SKM-1 treated with dmso at 0.1 percent for 144 hours (cell line): ENCODE measurements around the gene ASB18.

Experiments used
- DNase-seq: peaks from one replicate; lab custom pipeline; 2025; ENCODE audit not compliant: unreplicated experiment; lab: John Stamatoyannopoulos, UW

Gene ASB18

GRCh38 chr2:236164925-236165841, 99.0 kb downstream of the ASB18 start:
- no peak for DNase-seq

DNA sequence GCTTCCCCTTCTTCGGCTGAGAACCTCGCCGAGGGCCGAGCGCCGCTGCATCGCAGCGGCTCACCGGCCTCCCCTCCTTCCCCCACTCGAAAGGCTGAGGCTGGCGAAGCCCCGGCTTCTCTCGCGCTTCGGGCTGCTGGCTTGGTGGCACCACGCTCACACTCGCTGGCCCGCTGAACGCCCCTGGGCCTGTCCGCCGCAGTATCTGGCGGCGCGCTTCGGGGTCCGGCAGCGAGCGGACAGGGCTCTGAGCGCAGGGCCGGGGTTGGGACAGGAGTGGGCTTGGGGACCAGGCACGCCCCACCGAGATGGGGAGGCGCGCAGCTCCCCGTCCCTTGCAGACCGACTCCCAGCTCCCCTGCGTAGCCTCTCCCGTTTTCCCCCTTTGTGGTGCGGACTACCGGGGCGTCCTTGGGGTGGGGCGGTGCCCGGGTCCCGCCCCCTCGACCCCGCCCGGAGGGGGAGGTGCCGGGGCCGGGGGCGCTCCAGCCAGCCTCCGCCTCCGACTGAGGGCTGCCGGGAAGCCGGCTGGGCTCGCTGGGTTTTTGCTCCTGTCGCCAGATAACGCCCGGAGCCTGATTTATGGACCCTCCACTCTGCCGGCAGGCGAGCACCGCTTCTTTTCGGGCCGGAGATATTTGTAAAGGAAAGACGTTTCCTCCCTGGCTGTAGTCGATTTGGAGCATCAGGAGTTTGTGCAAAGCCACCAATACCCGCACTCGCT, 99.8 kb downstream of the ASB18 start:
- DNase-seq, result no peak

DNA sequence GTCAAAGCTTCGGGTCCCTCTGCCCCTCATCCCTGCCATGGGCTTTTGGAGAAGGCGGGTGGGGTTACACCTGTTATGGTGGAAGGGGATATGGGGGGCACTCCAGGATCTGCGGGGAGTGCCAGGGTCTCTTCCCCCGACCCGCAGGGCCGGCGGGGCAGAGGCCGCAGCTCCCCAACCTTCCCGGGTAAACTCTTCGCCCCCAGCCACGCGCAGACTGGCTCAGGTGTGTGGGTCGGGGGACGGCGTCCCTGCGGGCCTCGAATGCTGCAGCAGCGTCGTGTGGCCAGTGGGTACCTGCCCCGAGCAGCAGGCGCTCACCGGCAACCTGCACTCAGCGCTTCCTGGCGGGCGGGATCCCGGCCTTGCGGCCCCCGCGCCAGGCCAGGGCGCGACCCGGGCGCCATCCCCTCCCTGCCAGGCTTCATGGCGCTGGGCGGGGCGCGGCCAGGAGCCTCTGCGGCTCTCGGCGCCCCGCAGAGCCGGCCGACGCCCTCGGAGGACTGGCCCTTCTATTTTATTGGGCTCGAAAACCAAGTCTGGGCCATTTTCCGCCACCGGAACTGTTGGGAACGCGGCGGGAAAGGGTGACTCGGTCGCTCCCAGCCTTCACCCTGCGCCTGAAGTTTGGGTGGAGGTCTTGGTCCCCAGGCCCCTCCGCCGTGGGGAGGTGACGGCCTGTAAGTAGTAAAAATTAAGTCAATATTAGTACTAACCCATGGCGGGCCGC, 100.6 kb downstream of the ASB18 start:
- no peak for DNase-seq

- no peak for DNase-seq
Measured at GRCh38 chr2:236162882-236163470, 101.2 kb downstream of the ASB18 start.

- DNase-seq, result no peak
Measured at GRCh38 chr2:236162031-236162845, 102.0 kb downstream of the ASB18 start.

GRCh38 chr2:236161531-236161930, 102.7 kb downstream of the ASB18 start:
- DNase-seq, result no peak

- no peak for DNase-seq
Measured at GRCh38 chr2:236161082-236161462, 103.1 kb downstream of the ASB18 start.

DNA sequence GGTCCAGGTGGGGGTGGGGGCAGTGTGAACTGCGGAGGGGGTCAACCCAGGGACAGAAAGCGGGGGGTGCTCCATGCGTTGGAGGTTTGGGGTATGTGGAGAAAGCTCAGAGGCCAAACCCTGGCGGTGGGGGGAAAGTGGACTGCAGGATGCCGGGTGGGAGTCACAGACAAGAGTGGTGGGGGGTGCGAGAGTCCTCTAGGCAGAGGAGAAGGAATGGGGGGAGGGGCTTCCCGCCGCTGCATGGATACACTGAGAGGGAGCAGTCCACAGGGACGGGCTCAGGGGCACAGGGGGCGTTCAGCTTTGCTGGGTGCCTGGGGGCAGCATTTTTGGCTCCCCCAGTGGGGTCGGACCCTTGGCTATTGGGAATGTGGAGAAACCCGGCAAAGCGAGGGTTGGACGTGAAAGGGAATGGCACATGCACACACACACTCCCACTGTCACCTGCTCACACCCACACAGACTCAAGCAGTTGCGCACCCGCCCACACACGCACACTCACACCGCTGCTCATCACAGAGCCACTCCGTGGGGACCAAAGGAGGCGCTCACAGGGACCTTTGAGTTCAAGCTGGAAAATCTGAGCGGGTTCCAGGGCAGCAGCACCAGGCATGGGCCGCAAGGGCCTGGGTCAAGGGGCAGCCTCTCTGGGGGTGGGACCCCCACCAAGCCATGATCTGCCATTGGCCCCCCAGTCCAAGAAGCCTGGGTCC, 103.7 kb downstream of the ASB18 start:
- no peak for DNase-seq

DNA sequence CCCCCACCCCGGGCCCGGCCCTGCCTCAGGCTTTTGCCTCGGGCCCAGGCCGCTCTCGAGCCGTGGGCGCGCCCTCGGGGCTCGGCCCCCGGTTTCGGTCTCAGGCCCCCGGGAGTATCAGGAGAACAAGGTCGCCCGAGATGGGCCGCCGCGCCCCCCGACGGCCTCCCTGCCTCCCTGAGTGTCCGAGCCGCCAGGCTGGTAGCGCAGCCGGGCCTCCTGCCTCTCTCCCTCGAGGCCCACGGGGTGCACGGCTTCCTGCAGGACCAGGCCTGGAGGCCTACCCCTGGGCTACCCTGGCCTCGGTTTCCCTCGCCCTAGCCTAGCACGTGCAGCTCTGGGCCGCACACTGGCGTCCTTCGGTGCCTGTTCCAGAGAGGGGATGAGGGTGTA, 104.4 kb downstream of the ASB18 start:
- no peak for DNase-seq

DNA sequence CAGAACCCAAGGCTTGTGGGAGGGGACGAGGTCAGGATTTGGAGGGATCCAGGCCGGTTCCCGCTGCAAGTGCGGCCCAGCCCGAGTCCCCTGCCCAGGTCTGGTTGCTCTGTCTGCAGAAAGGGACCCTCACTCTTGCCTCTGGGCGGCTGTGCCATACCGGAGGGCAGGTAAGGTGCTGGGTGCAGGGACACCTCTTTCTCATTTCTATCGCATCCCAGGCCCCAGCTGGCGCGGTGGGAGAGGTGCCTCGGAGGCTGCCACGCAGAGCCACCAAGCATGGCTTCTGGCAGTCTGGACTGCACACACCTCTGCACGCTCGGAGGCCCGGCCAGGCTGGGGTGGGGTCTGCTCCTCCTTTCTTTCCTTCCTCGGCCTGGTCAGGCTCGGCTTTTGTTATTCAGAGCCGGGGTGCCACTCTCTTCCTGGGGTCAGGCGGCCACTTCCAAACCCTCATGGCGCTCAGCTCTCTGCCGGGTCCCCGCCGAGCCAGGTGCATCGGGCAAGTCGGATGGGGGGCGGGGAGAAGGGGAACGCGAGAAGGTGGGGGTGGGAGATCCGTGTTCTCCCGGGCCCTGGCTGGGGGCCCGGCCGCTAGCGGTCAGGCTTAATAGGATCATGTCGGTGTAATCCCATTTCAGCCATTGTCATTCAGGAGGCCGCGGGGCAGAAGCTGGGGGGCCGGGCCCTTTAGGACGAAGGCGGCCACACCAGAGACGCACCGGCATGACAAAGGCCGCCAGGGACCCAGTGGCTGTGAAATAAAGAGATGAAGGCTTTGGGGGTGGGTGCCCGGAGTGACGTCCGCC, 105.0 kb downstream of the ASB18 start:
- no peak for DNase-seq

GRCh38 chr2:236157815-236158498, 106.2 kb downstream of the ASB18 start:
- no peak for DNase-seq

- no peak for DNase-seq
Measured at GRCh38 chr2:236157366-236157765, 106.8 kb downstream of the ASB18 start.

DNA sequence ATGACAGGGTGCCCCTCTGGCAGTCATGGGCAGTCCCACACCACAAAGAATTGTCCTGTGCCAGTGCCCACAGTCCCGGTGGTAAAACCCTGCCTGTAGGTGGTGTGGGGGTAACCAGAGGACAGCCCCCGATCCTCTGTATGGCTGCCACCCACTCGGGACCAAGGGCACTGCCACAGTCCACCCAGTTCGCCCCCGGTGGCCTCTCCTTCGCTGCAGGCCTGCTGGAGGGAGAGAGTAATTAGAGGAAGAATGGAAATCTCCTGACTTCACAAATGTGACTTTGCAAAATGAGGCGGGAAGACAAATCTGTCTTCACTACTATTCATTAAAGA, 107.4 kb downstream of the ASB18 start:
- DNase-seq, result no peak

GRCh38 chr2:236156095-236156859, 107.9 kb downstream of the ASB18 start:
- DNase-seq, result no peak

DNA sequence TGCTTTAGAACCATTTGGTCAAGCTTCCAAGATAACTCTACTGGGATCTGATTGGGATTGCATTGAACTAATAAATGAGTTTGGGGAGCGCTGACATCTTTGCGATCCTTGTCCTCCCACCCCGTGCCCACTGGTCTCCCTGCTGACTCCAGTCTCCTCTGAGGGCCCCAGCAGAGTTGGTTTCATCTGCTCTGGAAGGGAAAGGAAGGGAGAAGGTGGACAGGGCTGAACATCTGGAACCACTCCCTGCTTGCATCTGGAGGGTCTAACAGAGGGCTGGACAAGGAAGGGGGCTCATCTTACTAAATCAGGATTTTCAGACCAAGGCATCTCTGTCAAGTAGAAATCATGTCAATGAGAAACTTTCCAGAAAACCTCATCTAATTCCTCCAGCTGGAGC, 108.8 kb downstream of the ASB18 start:
- DNase-seq, result no peak

DNA sequence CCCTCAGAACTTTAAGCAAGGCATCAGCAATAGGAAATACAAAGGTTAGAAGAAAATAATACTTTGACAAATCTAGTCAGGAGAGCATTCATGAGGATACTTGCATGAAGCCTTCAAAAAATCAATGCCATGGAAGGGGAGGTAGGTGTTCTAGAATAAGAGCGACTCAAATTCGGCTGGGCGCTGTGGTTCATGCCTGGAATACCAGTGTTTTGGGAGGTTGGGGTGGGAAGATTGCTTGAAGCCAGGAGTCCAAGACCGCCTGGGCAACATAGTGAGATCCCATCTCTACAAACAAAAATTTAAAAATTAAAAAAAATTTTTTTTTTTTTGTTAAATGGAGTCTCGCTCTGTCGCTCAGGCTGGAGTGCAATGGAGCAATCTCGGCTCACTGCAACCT, 117.8 kb downstream of the ASB18 start:
- no peak for DNase-seq

DNA sequence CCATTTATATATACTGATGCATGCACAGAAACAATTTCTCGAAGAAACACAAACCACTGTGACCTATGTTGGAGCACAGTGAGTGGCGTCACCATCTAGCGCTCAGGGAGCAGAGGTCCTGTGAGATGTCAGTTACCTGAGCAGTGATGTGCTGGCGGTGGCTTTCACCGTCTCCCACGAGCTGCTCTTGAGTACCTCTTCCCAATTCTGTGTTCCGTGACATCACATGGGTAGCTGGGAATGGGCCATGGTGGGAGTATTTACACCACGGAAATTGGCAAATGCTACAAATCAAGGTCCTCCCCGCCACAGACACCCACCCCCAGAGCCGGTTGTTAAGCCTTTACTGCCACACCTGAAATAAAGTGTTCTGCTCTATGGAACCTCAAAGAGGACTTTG, 120.4 kb downstream of the ASB18 start:
- DNase-seq, result no peak
